HG03135 (cell line): ENCODE results near the gene PARP4.
"Not testable (repeated sequence)": the region's sequence is repeated elsewhere in the genome, so short reads cannot be mapped to it uniquely, and the experiment has no call there.

Source experiments
- ATAC-seq: cut with Tn5 transposase; IDR thresholded peaks from one replicate; pipeline ENCODE4 v1.9.1; 2021; ENCODE audit warnings: mild to moderate bottlenecking, moderate library complexity; ENCODE audit not compliant: unreplicated experiment

Gene PARP4

GRCh38 chr13:24454056-24454455 lies 58.5 kb downstream of the PARP4 start:
- no peak for ATAC-seq

DNA sequence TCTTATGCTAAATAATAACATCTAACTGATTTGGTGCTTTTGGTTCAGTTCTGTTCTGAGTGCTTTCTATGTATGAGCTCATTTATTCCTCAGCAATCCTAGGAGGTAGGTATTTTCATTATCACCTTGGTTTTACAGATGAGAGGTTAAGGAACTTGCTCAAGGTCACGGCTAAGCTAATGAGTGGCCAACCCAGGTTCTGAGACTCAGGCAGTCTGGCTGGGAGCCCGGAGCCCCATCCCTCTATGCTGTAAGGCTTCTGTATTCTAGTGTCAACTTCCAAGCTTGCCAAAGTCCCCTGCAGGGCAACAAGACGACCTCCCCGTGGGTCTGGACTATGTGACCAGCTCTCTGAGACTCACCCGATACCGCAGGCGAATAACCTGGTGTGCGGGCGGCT lies 60.5 kb downstream of the PARP4 start:
- ATAC-seq, result no peak

DNA sequence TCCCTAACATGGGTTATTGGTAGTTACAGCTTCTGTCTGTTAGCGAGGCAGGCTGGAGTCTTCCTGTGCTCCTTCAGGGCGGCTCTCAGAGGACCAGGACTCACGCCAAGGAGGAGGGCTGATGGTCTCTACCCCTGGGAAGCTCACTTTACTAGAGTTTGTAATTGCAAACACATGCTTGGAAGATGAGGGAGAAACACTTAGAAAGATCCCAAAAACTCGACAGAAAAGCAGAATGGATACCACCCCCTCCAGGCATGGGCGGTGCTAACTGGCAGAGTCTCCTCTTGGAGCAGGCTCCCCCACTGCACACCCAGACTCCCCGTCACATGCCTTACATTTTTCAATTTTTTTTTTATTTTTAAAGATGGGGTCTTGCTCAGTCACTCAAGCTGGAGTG lies 62.0 kb downstream of the PARP4 start:
- ATAC-seq, result no peak

DNA sequence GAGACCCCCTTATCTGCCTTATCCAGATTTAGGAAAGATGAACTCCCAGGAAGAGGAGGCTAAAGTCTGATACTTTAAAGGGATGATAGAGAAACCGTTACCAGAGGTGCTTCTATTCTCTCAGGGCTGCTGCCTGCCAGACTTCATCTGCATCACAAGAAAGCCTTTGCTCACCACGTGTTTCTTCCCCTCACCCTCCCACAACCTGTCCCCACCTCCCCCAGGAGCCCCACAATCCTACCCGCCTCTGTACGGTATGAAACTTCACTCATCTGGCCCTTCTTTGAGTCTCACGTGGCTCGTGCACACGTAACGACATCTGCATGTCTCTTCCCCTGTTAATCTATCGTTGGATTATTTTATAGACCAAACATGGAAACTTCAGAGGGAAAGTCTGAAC lies 67.7 kb downstream of the PARP4 start:
- not testable (repeated sequence) for ATAC-seq

DNA sequence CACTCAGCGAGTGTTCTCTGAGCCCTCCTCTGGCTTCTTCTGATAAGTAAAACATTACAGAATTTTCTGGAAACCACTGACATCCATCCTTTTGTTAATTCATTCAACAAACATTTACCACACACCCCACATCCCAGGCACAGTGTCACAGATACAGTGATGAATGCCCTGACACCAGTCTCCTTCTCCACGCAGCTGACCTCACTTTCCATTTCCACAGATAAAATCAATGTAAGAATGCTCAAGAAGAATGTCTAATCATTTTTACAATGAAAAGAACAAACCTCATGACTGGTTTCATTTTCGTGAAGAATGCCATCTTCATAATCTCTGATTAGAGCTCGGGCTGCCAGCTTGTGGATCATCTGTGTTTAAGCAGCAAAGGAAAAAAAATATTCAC lies 69.2 kb downstream of the PARP4 start:
- no peak for ATAC-seq

- not testable (repeated sequence) for ATAC-seq
These were observed 86.5 kb downstream of the PARP4 start for GRCh38 chr13:24426045-24426444.

GRCh38 chr13:24419668-24420067 lies 92.9 kb downstream of the PARP4 start:
- ATAC-seq, result not testable (repeated sequence)

DNA sequence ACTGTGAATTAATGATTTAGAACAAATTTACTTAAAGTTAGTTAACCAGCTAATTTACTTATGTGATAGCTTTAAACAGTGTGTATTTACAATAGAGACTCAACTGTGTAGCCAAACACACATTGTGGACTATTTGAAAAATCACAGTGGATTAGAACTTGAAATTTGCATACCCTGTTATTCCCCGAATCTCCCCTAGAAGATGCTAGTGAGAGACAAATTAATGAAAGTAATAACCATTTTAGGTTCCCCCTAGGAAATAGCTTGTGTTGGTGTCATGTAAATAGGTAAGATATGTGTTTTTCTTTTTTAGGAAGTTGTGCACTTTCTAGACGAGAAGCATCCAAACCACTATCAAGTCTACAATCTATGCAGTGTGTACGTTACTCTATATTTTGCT lies 104.7 kb downstream of the PARP4 start:
- ATAC-seq, result no peak

DNA sequence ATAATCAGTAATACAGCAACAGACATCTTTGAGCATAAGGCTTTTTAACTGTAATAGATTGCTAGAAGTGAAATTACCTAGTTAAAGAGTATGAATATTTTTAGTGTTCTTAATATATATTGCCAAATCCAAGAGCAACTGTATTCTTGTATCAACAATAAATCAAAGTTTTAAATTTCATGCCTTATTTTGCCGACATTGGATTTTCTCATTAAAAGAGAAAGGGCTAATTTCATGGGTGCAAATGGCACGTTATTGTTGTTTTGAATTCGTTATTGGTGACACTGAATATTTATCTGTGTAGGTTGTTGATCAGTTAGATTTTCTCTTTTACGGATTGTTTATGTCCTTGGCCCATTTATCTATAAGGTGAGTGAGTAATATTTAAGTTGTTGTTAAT lies 106.1 kb downstream of the PARP4 start:
- no peak for ATAC-seq

- ATAC-seq, result no peak
These were observed 115.8 kb downstream of the PARP4 start for GRCh38 chr13:24396821-24397220.

GRCh38 chr13:24392972-24393371 lies 119.6 kb downstream of the PARP4 start:
- no peak for ATAC-seq

GRCh38 chr13:24391771-24392683 lies 120.6 kb downstream of the PARP4 start:
- not testable (repeated sequence) for ATAC-seq

DNA sequence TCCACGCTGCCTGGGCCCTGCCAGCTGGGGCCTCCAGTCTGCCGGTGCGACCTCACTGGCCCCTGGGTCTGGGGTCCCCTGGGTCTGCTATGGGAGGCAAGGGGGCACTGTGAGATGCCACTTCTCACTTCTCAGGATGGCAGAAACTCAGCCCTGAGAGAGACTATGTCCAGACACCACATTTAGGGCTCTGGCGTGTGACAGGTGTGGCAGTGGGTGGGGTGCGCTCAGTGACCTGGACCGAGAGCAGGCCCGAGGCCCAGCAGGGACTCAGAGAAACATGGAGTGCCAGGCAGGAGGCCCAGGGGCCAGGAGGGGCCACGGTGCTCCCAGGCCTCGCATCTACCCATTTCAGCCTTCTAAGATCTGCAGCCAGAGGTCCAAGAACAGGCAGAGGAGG lies 121.8 kb downstream of the PARP4 start:
- ATAC-seq, result not testable (repeated sequence)

GRCh38 chr13:24389506-24389905 lies 123.1 kb downstream of the PARP4 start:
- ATAC-seq, result no peak

DNA sequence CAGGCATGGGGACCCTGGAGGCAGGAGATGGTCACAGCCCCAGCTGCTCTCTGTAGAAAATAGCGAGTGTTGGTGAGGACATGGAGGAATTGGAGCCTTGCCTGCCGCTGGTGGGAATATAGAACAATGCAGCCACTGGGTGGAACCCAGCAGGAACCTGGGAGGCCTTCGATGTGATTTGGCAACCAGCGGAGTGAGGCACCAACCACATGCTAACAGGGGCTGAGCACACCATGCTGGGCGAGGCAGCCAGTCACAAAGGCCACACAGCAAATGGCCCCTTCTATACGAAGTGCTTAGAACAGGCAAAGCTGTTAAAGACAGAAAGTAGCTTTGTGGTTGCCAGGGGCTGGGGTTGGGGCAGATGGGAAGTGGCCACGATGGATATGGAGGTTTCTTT lies 123.8 kb downstream of the PARP4 start:
- ATAC-seq, result not testable (repeated sequence)

GRCh38 chr13:24386816-24387708 lies 125.5 kb downstream of the PARP4 start:
- ATAC-seq, result no peak

GRCh38 chr13:24385902-24386301 lies 126.7 kb downstream of the PARP4 start:
- ATAC-seq, result no peak

DNA sequence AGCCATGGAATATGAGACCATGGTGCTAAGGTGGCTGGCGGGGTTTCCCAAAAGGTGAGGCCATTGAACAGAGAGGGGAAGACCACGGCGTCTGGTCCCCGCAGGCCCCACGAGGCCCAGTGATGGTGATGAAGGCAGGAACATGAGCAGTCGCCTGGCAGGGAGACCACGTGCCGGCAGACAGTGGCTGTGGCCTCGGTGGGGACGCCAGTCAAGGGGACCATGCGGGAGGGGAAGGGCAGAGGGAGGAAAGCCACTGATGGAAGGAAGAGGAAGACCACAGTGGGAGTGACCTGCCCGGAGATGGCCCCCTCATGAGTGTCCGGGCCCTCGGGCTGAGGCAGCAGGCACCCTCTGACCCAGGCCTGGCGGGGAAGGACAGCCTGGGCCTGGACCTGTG lies 127.6 kb downstream of the PARP4 start:
- not testable (repeated sequence) for ATAC-seq

DNA sequence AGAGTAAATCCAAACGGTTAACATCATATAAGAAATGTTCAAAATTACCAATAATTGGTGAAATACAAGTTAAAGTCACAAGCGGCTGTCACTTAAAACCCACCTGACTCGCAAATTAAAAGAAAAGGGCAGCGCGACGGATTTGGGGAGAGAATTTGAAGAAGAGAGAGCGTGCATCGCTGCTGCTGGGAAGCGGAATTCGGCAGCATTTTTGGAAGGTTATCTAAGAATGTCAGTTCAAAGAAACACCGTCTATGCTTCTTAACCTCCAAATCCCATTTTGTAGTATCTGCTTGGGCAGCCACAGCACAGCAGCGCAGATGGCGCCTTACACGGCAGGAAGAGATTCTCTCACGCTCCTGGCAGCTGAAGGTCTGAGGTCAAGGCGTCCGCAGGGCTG lies 128.5 kb downstream of the PARP4 start:
- not testable (repeated sequence) for ATAC-seq

GRCh38 chr13:24381541-24382265 lies 130.9 kb downstream of the PARP4 start:
- no peak for ATAC-seq

DNA sequence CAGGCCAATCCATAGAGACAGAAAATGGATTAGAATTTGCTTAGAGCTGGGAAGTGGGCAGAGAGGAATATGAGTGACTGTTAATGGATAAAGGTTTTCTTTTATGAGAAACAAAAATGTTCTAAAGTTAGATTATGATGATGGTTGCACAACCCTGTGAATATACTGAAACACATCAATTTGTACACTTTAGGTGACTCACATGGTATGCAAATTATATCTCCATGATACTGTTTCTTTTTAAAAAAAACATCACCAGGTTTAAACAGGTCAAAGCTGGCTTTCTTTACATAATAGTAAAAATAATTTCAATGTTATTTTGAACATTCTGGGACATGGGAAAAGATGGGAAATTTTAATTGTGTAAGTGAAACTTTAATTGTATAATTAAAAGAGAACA lies 131.7 kb downstream of the PARP4 start:
- not testable (repeated sequence) for ATAC-seq
